GM18520 (cell line): ENCODE data around the gene VMA21.

Source experiments
- ATAC-seq: cut with Tn5 transposase; IDR thresholded peaks from one replicate; pipeline ENCODE4 v1.9.1; 2021; ENCODE audit not compliant: unreplicated experiment

The VMA21 gene

GRCh38 chrX:151396825-151397740 lies at the start of gene VMA21:
Gene VMA21, plus strand, starts transcription at chrX:151397206. Its CDS starts 103 bp downstream, at chrX:151397309.
- peak; percentile 84 for ATAC-seq

- no peak for ATAC-seq
These were observed 37.7 kb upstream of the VMA21 start for GRCh38 chrX:151359341-151359740.

GRCh38 chrX:151359931-151360871 lies 36.8 kb upstream of the VMA21 start:
- ATAC-seq = no peak

- ATAC-seq = no peak
These were observed 33.7 kb upstream of the VMA21 start for GRCh38 chrX:151363316-151363715.

GRCh38 chrX:151365579-151365978 lies 31.4 kb upstream of the VMA21 start:
- ATAC-seq = no peak

GRCh38 chrX:151370906-151371305 lies 26.1 kb upstream of the VMA21 start:
- ATAC-seq = no peak

- ATAC-seq = no peak
These were observed 12.2 kb upstream of the VMA21 start for GRCh38 chrX:151384807-151385206.

- ATAC-seq = no peak
These were observed 10.1 kb upstream of the VMA21 start for GRCh38 chrX:151386838-151387459.

- ATAC-seq = no peak
These were observed 5.3 kb upstream of the VMA21 start for GRCh38 chrX:151391722-151392121.

- ATAC-seq = no peak
These were observed 3.5 kb upstream of the VMA21 start for GRCh38 chrX:151393514-151393913.

- peak; percentile 4 for ATAC-seq
These were observed 773 bp upstream of the VMA21 start for GRCh38 chrX:151396042-151396824.

- no peak for ATAC-seq
These were observed 700 bp downstream of the VMA21 start for GRCh38 chrX:151397741-151398070.

GRCh38 chrX:151398346-151398745 lies 1.3 kb downstream of the VMA21 start:
- no peak for ATAC-seq

- no peak for ATAC-seq
These were observed 5.8 kb downstream of the VMA21 start for GRCh38 chrX:151402719-151403390.

GRCh38 chrX:151416579-151416978 lies 19.6 kb downstream of the VMA21 start:
- no peak for ATAC-seq

GRCh38 chrX:151419782-151420181 lies 22.8 kb downstream of the VMA21 start:
- ATAC-seq = no peak

GRCh38 chrX:151424505-151424904 lies 27.5 kb downstream of the VMA21 start:
- ATAC-seq = no peak

GRCh38 chrX:151448509-151448908 lies 51.5 kb downstream of the VMA21 start:
- no peak for ATAC-seq

GRCh38 chrX:151458824-151459223 lies 61.8 kb downstream of the VMA21 start:
- ATAC-seq = no peak
